NOMO-1 treated with DMSO at 0.1 percent for 48 hours (cell line): Measurements from ENCODE around the gene SLC44A1.

Experiments used
- DNase-seq: peaks from one replicate; lab custom pipeline; 2025; ENCODE audit not compliant: unreplicated experiment; lab: John Stamatoyannopoulos, UW

Gene SLC44A1

GRCh38 chr9:105385381-105385985, 141.0 kb downstream of the SLC44A1 start:
- peak; percentile 88 for DNase-seq

GRCh38 chr9:105389796-105390195, 145.3 kb downstream of the SLC44A1 start:
- no peak for DNase-seq

- DNase-seq, result no peak
These were observed 146.4 kb downstream of the SLC44A1 start for GRCh38 chr9:105390871-105391270.

DNA sequence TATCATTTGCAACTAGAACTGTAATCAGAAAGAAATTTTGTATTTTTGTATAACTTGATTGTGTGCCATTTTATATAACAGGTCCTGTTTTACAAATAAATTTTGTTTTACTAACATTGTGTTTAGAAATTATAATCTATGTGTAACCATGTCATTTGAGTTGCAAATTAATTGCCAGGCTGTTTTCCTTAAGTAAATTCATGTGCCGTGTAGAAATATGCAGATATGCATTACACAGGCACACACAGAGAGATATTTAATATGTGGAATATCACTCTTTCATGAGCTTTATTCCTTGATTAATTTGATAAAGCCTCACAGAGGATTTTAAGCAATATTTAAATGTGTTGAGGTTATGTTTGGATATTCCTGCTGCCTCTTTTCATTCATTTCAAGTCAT, 146.8 kb downstream of the SLC44A1 start:
- no peak for DNase-seq

- no peak for DNase-seq
These were observed 148.1 kb downstream of the SLC44A1 start for GRCh38 chr9:105392531-105392930.

DNA sequence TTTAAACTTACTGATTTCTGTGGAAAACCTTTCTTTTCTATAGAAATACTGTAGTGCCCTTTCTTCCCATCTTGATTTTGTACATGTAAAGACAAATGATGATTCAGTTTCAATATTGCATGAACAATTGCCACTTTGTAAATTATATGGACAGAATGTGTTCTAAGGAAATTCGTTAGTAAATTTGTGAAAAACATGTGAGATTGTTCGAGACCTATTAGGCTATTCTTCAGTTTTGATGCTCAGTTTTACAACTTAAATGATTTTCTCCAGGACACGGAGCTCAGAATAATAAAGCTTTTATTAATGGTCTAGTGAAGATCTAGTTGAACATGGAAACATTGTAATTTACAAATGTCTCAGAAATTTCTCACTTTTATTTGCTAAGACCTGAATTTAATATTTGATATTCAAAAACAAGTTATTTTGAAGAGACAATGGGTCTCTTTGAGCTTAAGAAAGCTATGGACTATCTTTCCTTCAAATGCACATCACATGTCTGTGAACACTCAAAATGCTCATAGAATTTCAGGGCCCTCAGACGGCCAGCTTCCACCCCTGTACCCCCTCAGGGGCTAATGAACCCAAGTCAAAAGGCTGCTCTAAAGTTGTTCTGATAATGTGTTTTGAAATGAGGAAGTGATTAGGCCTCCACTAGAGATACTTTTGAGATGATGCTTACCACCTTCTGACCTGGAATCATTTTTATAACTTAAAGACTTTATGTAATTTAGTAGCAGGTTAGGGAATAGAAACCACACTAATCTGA, 149.3 kb downstream of the SLC44A1 start:
- no peak for DNase-seq

GRCh38 chr9:105396441-105396840, 152.0 kb downstream of the SLC44A1 start:
- DNase-seq, result no peak

DNA sequence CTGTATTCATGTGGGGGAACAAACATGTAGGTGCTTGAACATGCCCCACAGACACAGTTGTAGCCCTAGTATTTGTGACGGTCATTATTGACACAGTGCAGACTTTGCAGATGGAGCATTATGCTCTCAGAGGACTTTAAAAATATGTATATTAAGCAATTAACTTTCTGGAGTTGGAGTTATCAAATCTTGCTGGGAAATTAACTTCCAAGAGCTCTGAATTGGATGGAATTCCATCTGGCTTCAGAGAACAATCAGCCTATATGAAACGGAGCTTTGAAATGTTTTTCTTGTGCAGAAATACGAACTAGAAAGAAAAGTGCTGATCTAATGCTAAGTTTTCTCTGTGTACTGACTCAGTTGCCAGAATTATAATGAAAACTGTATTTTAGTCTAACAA, 152.4 kb downstream of the SLC44A1 start:
- DNase-seq, result no peak

DNA sequence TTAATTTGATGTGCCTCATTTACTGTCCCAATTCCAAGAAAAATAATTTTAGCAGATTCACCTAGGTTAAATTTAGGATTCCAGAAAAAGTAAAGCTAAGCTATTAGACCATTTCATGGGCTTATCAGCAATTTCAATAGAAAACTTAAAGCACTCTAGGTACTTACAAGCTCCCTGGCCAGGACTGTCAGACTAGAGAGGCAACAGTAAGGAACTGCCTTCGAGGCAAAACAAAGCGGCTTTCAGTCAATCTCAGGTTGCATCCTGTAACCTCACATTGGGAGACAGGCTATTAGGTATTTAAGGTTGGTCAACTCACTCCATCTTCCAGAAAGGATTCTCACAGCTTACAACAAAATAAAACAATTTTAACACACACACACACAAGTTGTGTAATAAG, 154.7 kb downstream of the SLC44A1 start:
- DNase-seq, result no peak

- no peak for DNase-seq
These were observed 157.2 kb downstream of the SLC44A1 start for GRCh38 chr9:105401651-105402050.

DNA sequence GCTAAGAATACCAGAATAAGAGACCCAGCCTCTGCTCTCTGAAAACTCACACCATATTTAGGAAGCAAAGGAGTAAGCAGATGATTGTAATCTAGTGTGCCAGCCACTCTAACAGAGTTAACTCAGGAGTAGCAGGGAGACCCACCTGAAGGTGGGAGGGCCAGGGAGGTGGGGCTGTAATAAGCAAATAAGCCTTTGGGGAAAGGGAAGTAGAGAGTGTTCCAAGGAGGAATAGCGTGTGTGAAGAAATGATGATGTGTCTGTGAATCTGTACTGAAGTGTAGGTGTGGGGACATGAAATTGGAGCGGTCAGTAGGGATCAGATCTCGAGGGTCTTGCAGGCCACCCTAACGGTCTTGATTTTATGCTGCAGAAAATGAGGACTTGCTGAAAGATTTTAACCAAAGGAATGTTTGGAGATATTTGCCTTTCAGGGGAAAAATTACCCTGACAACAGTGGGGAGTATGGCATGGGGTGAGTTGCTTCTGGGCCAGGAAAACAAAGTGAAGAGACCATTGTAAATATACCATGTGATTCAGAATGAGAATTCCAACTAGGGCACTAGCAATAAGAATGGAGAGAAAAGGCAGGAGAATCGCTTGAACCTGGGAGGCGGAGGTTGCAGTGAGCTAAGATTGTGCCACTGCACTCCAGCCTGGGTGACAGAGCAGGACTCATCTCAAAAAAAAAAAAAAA, 159.2 kb downstream of the SLC44A1 start:
- no peak for DNase-seq

DNA sequence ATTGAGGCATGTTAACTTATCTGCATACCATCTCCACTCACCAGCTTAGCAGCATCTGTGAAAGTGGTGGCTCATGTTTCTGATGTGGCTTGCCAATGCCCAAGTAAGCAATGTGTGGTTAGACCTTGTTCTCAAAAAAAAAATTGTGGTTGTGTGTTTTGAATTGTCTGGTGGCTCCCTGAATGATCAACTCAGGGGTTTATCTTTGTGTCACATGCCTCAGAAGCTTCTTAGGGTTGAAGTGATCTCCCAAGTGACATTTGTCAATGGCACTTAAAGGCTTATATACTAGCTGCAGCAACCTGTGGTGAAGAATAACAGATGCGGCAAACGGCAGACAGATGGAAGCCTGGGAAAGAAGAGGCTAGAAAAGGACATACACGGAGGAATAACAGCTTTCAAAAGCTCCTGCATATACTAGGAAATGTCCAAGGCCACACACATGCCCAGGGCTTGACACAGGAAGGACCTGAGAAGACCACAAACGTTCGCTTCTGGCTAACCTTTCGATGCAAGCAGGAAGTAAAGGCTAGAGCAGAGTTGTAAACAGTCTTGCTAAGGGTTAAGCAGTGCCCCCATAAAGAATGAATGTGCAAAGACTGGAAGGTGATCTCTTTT, 161.2 kb downstream of the SLC44A1 start:
- peak; percentile 18 for DNase-seq

GRCh38 chr9:105406369-105406768, 161.9 kb downstream of the SLC44A1 start:
- DNase-seq, result no peak

- no peak for DNase-seq
These were observed 169.1 kb downstream of the SLC44A1 start for GRCh38 chr9:105413525-105413924.

GRCh38 chr9:105414947-105415661, 170.7 kb downstream of the SLC44A1 start:
- DNase-seq, result peak; percentile 36

DNA sequence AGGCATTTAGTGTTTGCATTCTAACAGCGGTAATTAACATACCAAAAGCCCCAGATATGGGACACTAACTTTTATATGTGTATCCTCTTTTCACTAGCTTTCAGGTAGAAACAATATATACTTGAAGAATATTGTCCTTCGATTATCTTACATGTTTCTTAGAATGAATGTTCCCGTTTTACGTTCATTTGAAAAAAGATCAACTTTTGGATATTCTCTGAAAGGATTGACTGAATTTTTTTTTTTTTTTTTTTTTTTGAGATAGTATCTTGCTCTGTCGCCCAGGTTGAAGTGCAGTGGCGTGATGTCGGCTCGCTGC, 171.2 kb downstream of the SLC44A1 start:
- DNase-seq, result no peak

DNA sequence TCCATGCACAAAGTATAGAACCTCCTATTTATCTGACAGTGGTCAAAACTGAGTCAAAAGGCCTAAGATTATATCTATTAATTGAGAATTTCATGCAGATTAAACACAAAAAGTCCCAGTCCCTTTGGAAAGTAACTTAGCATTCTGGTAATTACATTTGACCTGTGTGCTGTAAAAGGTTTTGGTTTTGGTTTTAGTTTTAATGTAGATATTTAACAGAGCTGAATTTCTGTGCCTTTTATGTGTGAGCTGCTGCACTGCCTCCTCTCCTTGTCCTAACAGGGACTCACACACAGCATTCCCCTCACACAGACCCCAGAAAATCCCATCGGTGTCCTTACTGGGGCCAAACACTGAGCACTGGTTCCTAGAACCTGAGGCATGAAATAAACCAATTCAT, 172.4 kb downstream of the SLC44A1 start:
- DNase-seq, result no peak

DNA sequence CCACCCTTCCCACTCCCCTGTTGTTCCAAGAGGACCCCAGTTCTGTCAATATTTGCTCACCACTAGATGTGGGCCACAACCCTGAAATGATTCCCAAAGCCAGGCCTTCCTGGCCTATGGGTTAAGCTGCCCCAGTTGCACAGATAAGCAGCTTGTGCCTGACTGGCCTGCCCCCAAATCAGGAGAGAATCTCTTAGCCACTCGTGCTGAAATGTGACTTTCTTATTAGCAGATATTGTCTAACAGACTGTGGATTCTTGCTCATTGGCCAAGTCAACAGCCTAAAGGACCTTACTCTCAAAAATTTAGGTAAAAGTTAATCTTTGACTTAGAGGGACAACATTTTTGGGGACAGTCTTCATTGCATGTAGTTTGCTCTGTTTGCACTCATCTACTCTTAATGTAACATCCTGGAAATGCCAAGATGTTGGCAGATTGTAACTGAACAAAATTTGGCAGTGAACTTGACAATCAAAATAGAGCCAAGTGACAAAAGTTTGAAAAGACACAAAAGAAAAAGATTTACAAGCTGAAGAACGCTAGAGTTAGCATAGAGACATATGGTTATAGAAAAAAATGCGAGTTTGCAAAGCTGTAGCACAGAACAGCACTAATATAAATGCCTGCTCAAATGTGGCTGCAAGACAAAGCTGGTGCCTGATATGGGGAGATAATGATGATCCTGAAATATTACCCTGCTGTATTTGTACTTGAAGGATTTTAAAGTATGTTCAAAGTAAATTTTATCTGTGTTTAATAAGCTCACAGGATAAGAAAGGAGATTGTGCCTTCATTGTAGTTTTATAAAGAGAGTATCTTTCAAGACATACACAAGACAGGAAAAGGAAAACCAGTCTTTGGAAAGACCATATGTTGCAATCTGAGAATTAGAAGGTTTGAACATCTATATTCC, 174.4 kb downstream of the SLC44A1 start:
- no peak for DNase-seq

GRCh38 chr9:105419816-105420597, 175.6 kb downstream of the SLC44A1 start:
- no peak for DNase-seq
